ENCODE data around the gene ZCCHC7. TPM values are rescaled to one million over a fixed set of nuclear protein-coding genes. Genes with fewer than 3 reads are reported as not detected.
"Not testable (repeated sequence)": the region's sequence is repeated elsewhere in the genome, so short reads cannot be mapped to it uniquely, and the experiment has no call there.

The ZCCHC7 gene
- total RNA-seq, 1 experiment from 2014 or later: 31.2 TPM

- CTCF ChIA-PET: no interaction called here
- H3K9ac ChIP-seq (ENCODE audit: low read length): no peak overlapping the region
Measured at GRCh38 chr9:37202091-37202490, 81.7 kb downstream of the ZCCHC7 start.

DNA sequence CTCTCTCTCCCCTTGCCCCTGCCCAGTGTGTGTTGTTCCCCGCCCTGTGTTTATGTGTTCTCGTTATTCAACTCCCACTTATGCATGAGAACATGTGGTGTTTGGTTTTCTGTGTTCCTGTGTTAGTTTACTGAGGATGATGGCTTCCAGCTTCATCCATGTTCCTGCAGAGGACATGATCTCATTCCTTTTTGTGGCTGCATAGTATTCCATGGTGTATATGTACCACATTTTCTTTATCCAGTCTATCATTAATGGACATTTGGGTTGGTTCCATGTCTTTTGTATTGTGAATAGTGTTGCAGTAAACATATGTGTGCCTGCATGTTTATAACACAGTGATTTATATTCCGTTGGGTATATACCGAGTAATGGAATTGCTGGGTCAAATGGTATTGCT lies 83.1 kb downstream of the ZCCHC7 start:
- H3K27ac ChIP-seq (ENCODE audit: low read depth, low read length); CTCF ChIA-PET; ATAC-seq; H3K36me3 ChIP-seq (ENCODE audit: control insufficient read depth in 1 of 2, insufficient read depth in 2 of 2, low read length in 2 of 2); intact Hi-C loops (cut with micrococcal nuclease); H3K4me1 ChIP-seq (ENCODE audit: control insufficient read depth in 1 of 2, insufficient read depth in 2 of 2, low read length in 2 of 2); H3K9me2 ChIP-seq (ENCODE audit: insufficient read depth); H3K27me3 ChIP-seq (ENCODE audit: insufficient read depth, low read length); H3K9ac ChIP-seq (ENCODE audit: low read length); H3K4me2 ChIP-seq (ENCODE audit: low read length); RAD21 ChIA-PET (ENCODE audit: low non-redundant PET in 1 of 2, low total read pairs in 2 of 2, uncharacterized antibody in 2 of 2, unreplicated experiment in 2 of 2); H3K9me3 ChIP-seq (ENCODE audit: control insufficient read depth in 1 of 2, insufficient read depth in 1 of 2, low read depth in 1 of 2, low read length in 2 of 2); H2AFZ ChIP-seq (ENCODE audit: low read depth, low read length, poor library complexity, severe bottlenecking); BruUV-seq (replicated peaks); H3K4me3 ChIP-seq (replicated peaks in 1 of 2; ENCODE audit: low read depth in 1 of 2, low read length in 2 of 2); DNase-seq (ENCODE audit: low read depth, low spot score); H4K20me1 ChIP-seq (ENCODE audit: insufficient read depth); POLR2A ChIA-PET: not testable (repeated sequence)
- H3K79me2 ChIP-seq (ENCODE audit: insufficient read depth, low read length): peaks cover 26% of the 10 kb centered on the region

More at GRCh38 chr9:37202091-37202490, 81.7 kb downstream of the ZCCHC7 start:
- intact Hi-C loops (cut with micrococcal nuclease): no loop called here
- no peak overlapping the region for H3K4me3 ChIP-seq (replicated peaks in 1 of 2; ENCODE audit: low read depth in 1 of 2, low read length in 2 of 2)
- ChIA-PET RAD21 (ENCODE audit: low non-redundant PET in 1 of 2, low total read pairs in 2 of 2, uncharacterized antibody in 2 of 2, unreplicated experiment in 2 of 2) (no interaction called here), POLR2A (no interaction called here)
- H4K20me1 ChIP-seq (ENCODE audit: insufficient read depth): no peaks in the 10 kb centered on the region
- no peak for TF ChIP-seq RAD21 (IDR thresholded peaks at IDR 0.05; ENCODE audit: low read depth)
- TF ChIP-seq SRF (IDR thresholded peaks at IDR 0.05; ENCODE audit: low read depth): no peak
- no peak for TF ChIP-seq ZFX (IDR thresholded peaks at IDR 0.05)
- TF ChIP-seq, protein P1, sequence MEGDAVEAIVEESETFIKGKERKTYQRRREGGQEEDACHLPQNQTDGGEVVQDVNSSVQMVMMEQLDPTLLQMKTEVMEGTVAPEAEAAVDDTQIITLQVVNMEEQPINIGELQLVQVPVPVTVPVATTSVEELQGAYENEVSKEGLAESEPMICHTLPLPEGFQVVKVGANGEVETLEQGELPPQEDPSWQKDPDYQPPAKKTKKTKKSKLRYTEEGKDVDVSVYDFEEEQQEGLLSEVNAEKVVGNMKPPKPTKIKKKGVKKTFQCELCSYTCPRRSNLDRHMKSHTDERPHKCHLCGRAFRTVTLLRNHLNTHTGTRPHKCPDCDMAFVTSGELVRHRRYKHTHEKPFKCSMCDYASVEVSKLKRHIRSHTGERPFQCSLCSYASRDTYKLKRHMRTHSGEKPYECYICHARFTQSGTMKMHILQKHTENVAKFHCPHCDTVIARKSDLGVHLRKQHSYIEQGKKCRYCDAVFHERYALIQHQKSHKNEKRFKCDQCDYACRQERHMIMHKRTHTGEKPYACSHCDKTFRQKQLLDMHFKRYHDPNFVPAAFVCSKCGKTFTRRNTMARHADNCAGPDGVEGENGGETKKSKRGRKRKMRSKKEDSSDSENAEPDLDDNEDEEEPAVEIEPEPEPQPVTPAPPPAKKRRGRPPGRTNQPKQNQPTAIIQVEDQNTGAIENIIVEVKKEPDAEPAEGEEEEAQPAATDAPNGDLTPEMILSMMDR (IDR thresholded peaks at IDR 0.05 in 2 of 3, conservative IDR thresholded peaks at IDR 0.05 in 1 of 3; ENCODE audit: borderline replicate concordance in 1 of 3, insufficient read depth in 1 of 3, low read depth in 2 of 3, low read length in 2 of 3): no peak
- no peak for TF ChIP-seq EZH2phosphoT487 (IDR thresholded peaks at IDR 0.05; ENCODE audit: borderline replicate concordance)
- no peak for TF ChIP-seq CBX3 (IDR thresholded peaks at IDR 0.05; ENCODE audit: low read depth)
- no peak for TF ChIP-seq EZH2 (IDR thresholded peaks at IDR 0.05)
- no peak for TF ChIP-seq EGR1 (IDR thresholded peaks at IDR 0.05; ENCODE audit: low read depth)
- no peak for TF ChIP-seq TCF7L2 (IDR thresholded peaks at IDR 0.05; ENCODE audit: borderline replicate concordance, extremely low read depth, insufficient read depth, insufficient read length)
- TF ChIP-seq SP1 (IDR thresholded peaks at IDR 0.05; ENCODE audit: low read depth): no peak
- TF ChIP-seq CEBPB (IDR thresholded peaks at IDR 0.05; ENCODE audit: low read depth): no peak
- TF ChIP-seq POLR2AphosphoS5 (IDR thresholded peaks at IDR 0.05; ENCODE audit: low read depth, low read length): no peak
- H3K36me3 ChIP-seq (ENCODE audit: control insufficient read depth in 1 of 2, insufficient read depth in 2 of 2, low read length in 2 of 2): peaks cover 0 to 5% of the 10 kb centered on the region in 2 experiments; a peak in 1 of 4 replicates
- no peak overlapping the region for H2AFZ ChIP-seq (ENCODE audit: low read depth, low read length, poor library complexity, severe bottlenecking)
- peaks cover 26% of the 10 kb centered on the region for H3K79me2 ChIP-seq (ENCODE audit: insufficient read depth, low read length)
- no peak for ATAC-seq
- BruUV-seq (replicated peaks): no TSS peak
- no peaks in the 10 kb centered on the region for H3K9me2 ChIP-seq (ENCODE audit: insufficient read depth)
- no peak overlapping the region for H3K27ac ChIP-seq (ENCODE audit: low read depth, low read length)
- H3K27me3 ChIP-seq (ENCODE audit: insufficient read depth, low read length): no peaks in the 10 kb centered on the region
- no peak overlapping the region for H3K4me2 ChIP-seq (ENCODE audit: low read length)
- peaks cover 8% of the 10 kb centered on the region in 2 experiments for H3K4me1 ChIP-seq (ENCODE audit: control insufficient read depth in 1 of 2, insufficient read depth in 2 of 2, low read length in 2 of 2)
- DNase-seq (ENCODE audit: low read depth, low spot score): no peak
- no peaks in the 10 kb centered on the region for H3K9me3 ChIP-seq (ENCODE audit: control insufficient read depth in 1 of 2, insufficient read depth in 1 of 2, low read depth in 1 of 2, low read length in 2 of 2)

All from HCT116 (cell line).